T-helper 2 cell treated with Interferon-gamma antibody and Interleukin-4, amounts not matched to agents 5 μg/mL and 100 μg/mL, for 36 hours (primary cell): ENCODE data around the gene NSUN5.
A peak's percentile ranks its signal among the peaks of the same experiment; 100 is the strongest.
"Not testable (repeated sequence)": the region's sequence is repeated elsewhere in the genome, so short reads cannot be mapped to it uniquely, and the experiment has no call there.

ENCODE experiments used
- DNase-seq: peaks from one replicate; pipeline ENCODE4 v3.0.0; 2021; ENCODE audit warnings: low spot score
- H3K27ac Mint-ChIP-seq: one replicate; pipeline ENCODE4 v1.8.0; 2021; ENCODE audit warnings: mild to moderate bottlenecking, mixed read lengths
- H3K27me3 Mint-ChIP-seq: one replicate; pipeline ENCODE4 v1.8.0; 2021; ENCODE audit warnings: low read depth, mixed read lengths
- H3K36me3 Mint-ChIP-seq: one replicate; pipeline ENCODE4 v1.8.0; 2021; ENCODE audit warnings: low read depth, mixed read lengths
- H3K4me1 Mint-ChIP-seq: one replicate; pipeline ENCODE4 v1.8.0; 2021; ENCODE audit warnings: low read depth, mixed read lengths
- H3K4me3 Mint-ChIP-seq: one replicate; pipeline ENCODE4 v1.8.0; 2022; ENCODE audit warnings: mild to moderate bottlenecking, moderate library complexity, mixed read lengths
- H3K9me3 Mint-ChIP-seq: one replicate; pipeline ENCODE4 v1.8.0; 2021; ENCODE audit warnings: mixed read lengths

NSUN5 gene

GRCh38 chr7:73340514-73340913, 31.9 kb upstream of the NSUN5 start:
- no peak overlapping the region for H3K27ac Mint-ChIP-seq
- H3K4me3 Mint-ChIP-seq, result no peak overlapping the region
- no peaks in the 10 kb centered on the region for H3K4me1 Mint-ChIP-seq
- no peaks in the 10 kb centered on the region for H3K9me3 Mint-ChIP-seq
- no peak for DNase-seq
- H3K36me3 Mint-ChIP-seq, result no peaks in the 10 kb centered on the region
- peaks cover 3% of the 10 kb centered on the region for H3K27me3 Mint-ChIP-seq

GRCh38 chr7:73338321-73338720, 29.7 kb upstream of the NSUN5 start:
- Mint-ChIP-seq H3K36me3 (no peaks in the 10 kb centered on the region), H3K27ac (no peak overlapping the region), H3K4me1 (no peaks in the 10 kb centered on the region), H3K4me3 (no peak overlapping the region), H3K9me3 (no peaks in the 10 kb centered on the region), H3K27me3 (peaks cover 6% of the 10 kb centered on the region)
- no peak for DNase-seq

GRCh38 chr7:73332447-73332846, 23.8 kb upstream of the NSUN5 start:
- no peaks in the 10 kb centered on the region for H3K4me1 Mint-ChIP-seq
- DNase-seq, result no peak
- H3K9me3 Mint-ChIP-seq, result no peaks in the 10 kb centered on the region
- H3K27me3 Mint-ChIP-seq, result peaks cover 12% of the 10 kb centered on the region
- H3K27ac Mint-ChIP-seq, result no peak overlapping the region
- no peaks in the 10 kb centered on the region for H3K36me3 Mint-ChIP-seq
- no peak overlapping the region for H3K4me3 Mint-ChIP-seq

- no peak for DNase-seq
- peaks cover 9% of the 10 kb centered on the region for H3K27me3 Mint-ChIP-seq
- no peak overlapping the region for H3K27ac Mint-ChIP-seq
- H3K4me3 Mint-ChIP-seq, result no peak overlapping the region
- H3K36me3 Mint-ChIP-seq, result no peaks in the 10 kb centered on the region
- H3K9me3 Mint-ChIP-seq, result no peaks in the 10 kb centered on the region
- no peaks in the 10 kb centered on the region for H3K4me1 Mint-ChIP-seq
These were observed 22.1 kb upstream of the NSUN5 start for GRCh38 chr7:73330772-73331171.

GRCh38 chr7:73329861-73330581, 21.4 kb upstream of the NSUN5 start:
- H3K9me3 Mint-ChIP-seq, result no peaks in the 10 kb centered on the region
- H3K36me3 Mint-ChIP-seq, result no peaks in the 10 kb centered on the region
- DNase-seq, result no peak
- no peak overlapping the region for H3K4me3 Mint-ChIP-seq
- H3K4me1 Mint-ChIP-seq, result no peaks in the 10 kb centered on the region
- H3K27me3 Mint-ChIP-seq, result peaks cover 9% of the 10 kb centered on the region
- no peak overlapping the region for H3K27ac Mint-ChIP-seq

GRCh38 chr7:73328696-73329095, 20.1 kb upstream of the NSUN5 start:
- H3K4me3 Mint-ChIP-seq, result no peak overlapping the region
- no peaks in the 10 kb centered on the region for H3K9me3 Mint-ChIP-seq
- H3K4me1 Mint-ChIP-seq, result peaks cover 3% of the 10 kb centered on the region
- H3K27ac Mint-ChIP-seq, result no peak overlapping the region
- H3K27me3 Mint-ChIP-seq, result peaks cover 6% of the 10 kb centered on the region
- no peaks in the 10 kb centered on the region for H3K36me3 Mint-ChIP-seq
- DNase-seq, result no peak

- H3K9me3 Mint-ChIP-seq, H3K27me3 Mint-ChIP-seq, H3K4me3 Mint-ChIP-seq, H3K4me1 Mint-ChIP-seq, H3K27ac Mint-ChIP-seq, DNase-seq, H3K36me3 Mint-ChIP-seq: not testable (repeated sequence)
These were observed 19.3 kb upstream of the NSUN5 start, which contains the start of the genes FKBP6 and TRIM50 for GRCh38 chr7:73327922-73328321. Gene FKBP6, plus strand, starts transcription at chr7:73328161. Its CDS starts 268 bp downstream, at chr7:73328429. Gene TRIM50, minus strand, starts transcription at chr7:73328082. Its CDS starts 3,295 bp downstream, at chr7:73324787.

GRCh38 chr7:73327449-73327848, 18.8 kb upstream of the NSUN5 start:
- H3K27me3 Mint-ChIP-seq, H3K4me3 Mint-ChIP-seq: not testable (repeated sequence)

GRCh38 chr7:73325424-73325823, 16.8 kb upstream of the NSUN5 start:
- H3K36me3 Mint-ChIP-seq, H3K27ac Mint-ChIP-seq: not testable (repeated sequence)

More at GRCh38 chr7:73327449-73327848, 18.8 kb upstream of the NSUN5 start:
- H3K4me1 Mint-ChIP-seq, DNase-seq, H3K36me3 Mint-ChIP-seq, H3K27ac Mint-ChIP-seq, H3K9me3 Mint-ChIP-seq: not testable (repeated sequence)

GRCh38 chr7:73324081-73324845, 15.6 kb upstream of the NSUN5 start:
- not testable (repeated sequence) for H3K27me3 Mint-ChIP-seq, H3K4me1 Mint-ChIP-seq, H3K9me3 Mint-ChIP-seq, H3K36me3 Mint-ChIP-seq, H3K27ac Mint-ChIP-seq
- peak overlapping the region; percentile 68 for H3K4me3 Mint-ChIP-seq
- DNase-seq, result peak; percentile 30

More at GRCh38 chr7:73325424-73325823, 16.8 kb upstream of the NSUN5 start:
- H3K27me3 Mint-ChIP-seq, H3K4me1 Mint-ChIP-seq, H3K4me3 Mint-ChIP-seq, H3K9me3 Mint-ChIP-seq, DNase-seq: not testable (repeated sequence)

- DNase-seq, H3K4me1 Mint-ChIP-seq, H3K27ac Mint-ChIP-seq, H3K36me3 Mint-ChIP-seq, H3K27me3 Mint-ChIP-seq, H3K9me3 Mint-ChIP-seq: not testable (repeated sequence)
- H3K4me3 Mint-ChIP-seq, result peak overlapping the region; percentile 68
These were observed 14.9 kb upstream of the NSUN5 start for GRCh38 chr7:73323434-73324080.

GRCh38 chr7:73320009-73320408, 11.4 kb upstream of the NSUN5 start:
- not testable (repeated sequence) for H3K4me1 Mint-ChIP-seq, H3K36me3 Mint-ChIP-seq, H3K4me3 Mint-ChIP-seq, H3K27me3 Mint-ChIP-seq, H3K9me3 Mint-ChIP-seq, DNase-seq, H3K27ac Mint-ChIP-seq

- not testable (repeated sequence) for H3K4me1 Mint-ChIP-seq, H3K9me3 Mint-ChIP-seq, H3K36me3 Mint-ChIP-seq, H3K27me3 Mint-ChIP-seq, DNase-seq, H3K4me3 Mint-ChIP-seq, H3K27ac Mint-ChIP-seq
These were observed 10.9 kb upstream of the NSUN5 start for GRCh38 chr7:73319541-73319940.

GRCh38 chr7:73318656-73319204, 10.1 kb upstream of the NSUN5 start:
- not testable (repeated sequence) for H3K36me3 Mint-ChIP-seq, DNase-seq, H3K27ac Mint-ChIP-seq, H3K4me1 Mint-ChIP-seq, H3K27me3 Mint-ChIP-seq, H3K4me3 Mint-ChIP-seq, H3K9me3 Mint-ChIP-seq
